Skeletal muscle tissue (tissue), 4 donors: ENCODE results near the gene DDIT3. TPM values are rescaled to one million over a fixed set of nuclear protein-coding genes. Genes with fewer than 3 reads are reported as not detected.

Source experiments
- H3K27ac ChIP-seq: one replicate; pipeline ENCODE4 v1.7.0; 2013; ENCODE audit warnings: mild to moderate bottlenecking, low read depth, low read length, inconsistent platforms
- H3K27me3 ChIP-seq, 3 donors: one replicate each; pipeline ENCODE4 v1.7.0; 2013; ENCODE audit warnings: low read length in 3 of 3; ENCODE audit not compliant: control insufficient read depth in 3 of 3, insufficient read depth in 3 of 3
- H3K36me3 ChIP-seq, 3 donors: one replicate each; pipeline ENCODE4 v1.7.0; 2013; ENCODE audit warnings: low read length in 3 of 3; ENCODE audit not compliant: control insufficient read depth in 3 of 3, insufficient read depth in 3 of 3
- H3K4me1 ChIP-seq, 3 donors: one replicate each; pipeline ENCODE4 v1.7.0; 2013; ENCODE audit warnings: low read length in 3 of 3, mild to moderate bottlenecking in 3 of 3; ENCODE audit not compliant: control insufficient read depth in 3 of 3, insufficient read depth in 3 of 3
- H3K4me3 ChIP-seq, 3 donors: one replicate each; pipeline ENCODE4 v1.7.0; 2013; ENCODE audit warnings: low read length in 3 of 3
- H3K9ac ChIP-seq, 3 donors: one replicate each; pipeline ENCODE4 v1.7.0; 2013; ENCODE audit warnings: low read length in 3 of 3, mild to moderate bottlenecking in 3 of 3, moderate library complexity in 2 of 3, low read depth in 1 of 3
- H3K9me3 ChIP-seq, 3 donors: one replicate each; pipeline ENCODE4 v1.7.0; 2013; ENCODE audit warnings: low read length in 3 of 3; ENCODE audit not compliant: control insufficient read depth in 3 of 3
- total RNA-seq: library from RNA; depleted of rRNA; stranded (reverse); fragments of >200 nt; gene quantifications from one replicate; pipeline ENCODE4 v1.2.3, GENCODE V29; 2014
- donor health status: Osteomylitis.

DDIT3 gene
- total RNA-seq, 1 donor from 2014 or later = 11.5 TPM

- Histone ChIP-seq H3K36me3 (peaks cover 42 to 67% (median 52%) of the 10 kb centered on the region in 3 donors), H3K27me3 (no peaks in the 10 kb centered on the region), H3K4me3 (no peak overlapping the region), H3K27ac (no peak overlapping the region), H3K9me3 (no peaks in the 10 kb centered on the region), H3K9ac (no peak overlapping the region), H3K4me1 (no peaks in the 10 kb centered on the region)
These were observed 15.7 kb upstream of the DDIT3 start for GRCh38 chr12:57535764-57536596.

DNA sequence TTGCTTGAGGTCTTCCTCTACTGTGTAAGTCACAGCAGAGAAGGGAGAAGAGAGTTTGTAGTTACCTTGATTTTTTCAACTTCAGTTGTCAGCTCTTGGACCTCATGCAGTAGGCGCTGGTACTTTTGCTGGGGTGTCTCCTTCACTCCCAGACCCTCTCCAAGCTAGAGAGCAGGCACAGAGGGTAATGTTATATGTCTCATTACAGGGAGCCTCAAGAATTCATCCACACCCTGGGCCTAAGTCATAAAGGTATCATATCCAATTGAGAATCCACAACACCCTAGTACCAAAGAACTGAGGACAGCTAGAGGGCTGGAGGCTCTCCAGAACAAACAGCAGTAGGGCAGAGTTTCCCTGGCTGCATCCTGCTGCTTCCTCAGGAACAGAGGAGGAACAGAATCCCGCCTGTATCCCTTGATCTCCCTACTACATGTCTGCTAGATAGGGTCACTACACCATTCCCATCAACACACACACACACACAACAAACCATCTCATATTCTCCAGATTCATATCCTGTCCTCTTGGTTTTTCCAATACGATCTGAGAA is 14.8 kb upstream of the DDIT3 start:
- H3K27me3 ChIP-seq = no peaks in the 10 kb centered on the region
- no peak overlapping the region for H3K9ac ChIP-seq
- no peak overlapping the region for H3K27ac ChIP-seq
- H3K36me3 ChIP-seq = peaks cover 49 to 67% (median 60%) of the 10 kb centered on the region in 3 donors
- no peaks in the 10 kb centered on the region for H3K4me1 ChIP-seq
- H3K9me3 ChIP-seq = no peaks in the 10 kb centered on the region
- no peak overlapping the region for H3K4me3 ChIP-seq

DNA sequence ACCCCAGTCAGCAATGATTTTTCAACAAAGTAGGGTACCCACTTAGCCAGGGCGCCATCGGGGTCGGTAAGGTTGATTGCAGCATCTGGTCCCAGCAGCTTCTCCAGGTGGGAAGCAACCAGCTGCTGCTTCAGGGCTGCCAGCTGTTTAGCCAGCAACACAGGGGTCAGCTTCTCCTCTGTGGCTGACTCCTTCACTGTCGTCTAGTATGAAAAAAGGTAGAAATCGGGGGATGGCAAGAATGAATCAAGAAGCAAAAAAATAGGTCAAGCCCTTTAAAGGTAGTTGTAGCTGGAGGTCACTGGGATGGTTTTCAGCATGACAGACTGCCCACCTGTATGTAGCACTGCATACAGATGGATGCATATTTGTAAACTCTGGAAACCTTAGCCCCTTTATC is 13.9 kb upstream of the DDIT3 start:
- Histone ChIP-seq H3K4me1 (no peaks in the 10 kb centered on the region), H3K9ac (no peak overlapping the region), H3K27me3 (no peaks in the 10 kb centered on the region), H3K27ac (no peak overlapping the region), H3K9me3 (no peaks in the 10 kb centered on the region), H3K36me3 (peaks cover 53 to 71% (median 66%) of the 10 kb centered on the region in 3 donors), H3K4me3 (no peak overlapping the region)

DNA sequence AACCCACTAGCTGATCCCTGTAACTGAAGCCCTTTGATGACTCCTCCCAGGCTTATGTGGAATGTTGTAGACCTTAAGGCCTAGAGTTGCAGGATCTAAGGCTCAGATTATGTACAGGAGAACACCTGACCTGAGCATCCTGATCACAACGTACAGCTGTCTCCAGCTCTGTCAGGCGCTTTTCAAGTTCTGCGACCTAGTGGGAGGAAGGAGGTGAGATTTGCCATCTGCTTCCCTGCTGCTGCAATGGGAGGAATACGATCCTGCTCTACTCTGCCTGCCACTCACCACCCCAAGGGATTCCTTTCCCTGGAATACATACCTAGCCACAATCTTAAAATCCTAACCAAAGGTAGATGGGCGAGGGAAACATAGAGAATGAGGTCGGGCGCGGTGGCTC is 12.8 kb upstream of the DDIT3 start:
- Histone ChIP-seq H3K36me3 (peaks cover 57 to 75% (median 70%) of the 10 kb centered on the region in 3 donors), H3K4me3 (no peak overlapping the region), H3K27ac (no peak overlapping the region), H3K9me3 (no peaks in the 10 kb centered on the region), H3K4me1 (no peaks in the 10 kb centered on the region), H3K9ac (no peak overlapping the region), H3K27me3 (no peaks in the 10 kb centered on the region)

DNA sequence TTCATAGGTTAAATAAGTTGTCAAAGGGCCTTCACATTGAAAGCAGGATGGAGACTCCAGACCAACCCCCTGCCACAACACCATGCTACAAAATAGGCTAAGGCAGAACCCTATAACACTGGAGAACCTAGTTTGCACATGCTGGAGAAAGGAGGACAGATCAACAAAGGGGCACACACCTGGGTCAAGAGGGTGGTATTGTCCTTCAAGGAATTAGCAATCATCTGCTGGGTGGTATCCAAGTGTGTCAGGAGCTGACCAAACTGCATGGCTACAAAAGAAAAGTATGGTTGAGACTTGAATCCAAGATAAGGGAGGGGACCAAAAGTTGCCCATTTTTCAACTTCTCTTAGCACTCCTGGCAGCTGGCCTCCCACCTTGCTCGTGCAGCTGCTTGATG is 11.5 kb upstream of the DDIT3 start:
- no peaks in the 10 kb centered on the region for H3K27me3 ChIP-seq
- H3K9me3 ChIP-seq = no peaks in the 10 kb centered on the region
- H3K27ac ChIP-seq = no peak overlapping the region
- H3K4me3 ChIP-seq = no peak overlapping the region
- no peaks in the 10 kb centered on the region for H3K4me1 ChIP-seq
- H3K9ac ChIP-seq = no peak overlapping the region
- H3K36me3 ChIP-seq = peaks cover 63 to 79% (median 74%) of the 10 kb centered on the region in 3 donors

GRCh38 chr12:57530396-57531142 is 10.3 kb upstream of the DDIT3 start:
- H3K27ac ChIP-seq = no peak overlapping the region
- H3K4me3 ChIP-seq = no peak overlapping the region
- no peaks in the 10 kb centered on the region for H3K4me1 ChIP-seq
- H3K27me3 ChIP-seq = no peaks in the 10 kb centered on the region
- no peaks in the 10 kb centered on the region for H3K9me3 ChIP-seq
- H3K9ac ChIP-seq = no peak overlapping the region
- peaks cover 72 to 88% (median 80%) of the 10 kb centered on the region in 3 donors for H3K36me3 ChIP-seq

DNA sequence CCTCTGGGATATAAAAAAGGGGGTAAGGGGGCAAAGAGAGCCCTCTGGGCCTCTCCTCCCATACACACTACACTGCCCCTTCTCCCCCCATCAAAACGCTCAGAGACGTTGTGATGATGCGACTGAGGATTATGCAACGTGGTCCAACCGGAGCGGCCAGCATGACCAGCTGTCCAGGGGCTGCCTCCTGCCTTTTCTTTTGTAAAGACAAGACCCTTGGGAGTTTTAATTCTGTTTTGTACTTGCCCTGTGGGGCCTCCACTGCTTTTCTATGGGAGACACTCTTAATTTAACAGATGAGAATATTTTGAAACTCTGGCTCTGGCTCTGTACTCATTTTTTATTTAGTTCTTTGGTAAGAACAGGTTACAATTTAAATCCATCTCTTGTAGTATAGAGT is 9.5 kb upstream of the DDIT3 start:
- H3K36me3 ChIP-seq = peaks cover 73 to 87% (median 75%) of the 10 kb centered on the region in 3 donors
- no peak overlapping the region for H3K9ac ChIP-seq
- H3K27me3 ChIP-seq = no peaks in the 10 kb centered on the region
- H3K9me3 ChIP-seq = no peaks in the 10 kb centered on the region
- H3K4me3 ChIP-seq = no peak overlapping the region
- H3K4me1 ChIP-seq = peaks cover under 1 to 7% (median 4%) of the 10 kb centered on the region in 3 donors
- no peak overlapping the region for H3K27ac ChIP-seq

DNA sequence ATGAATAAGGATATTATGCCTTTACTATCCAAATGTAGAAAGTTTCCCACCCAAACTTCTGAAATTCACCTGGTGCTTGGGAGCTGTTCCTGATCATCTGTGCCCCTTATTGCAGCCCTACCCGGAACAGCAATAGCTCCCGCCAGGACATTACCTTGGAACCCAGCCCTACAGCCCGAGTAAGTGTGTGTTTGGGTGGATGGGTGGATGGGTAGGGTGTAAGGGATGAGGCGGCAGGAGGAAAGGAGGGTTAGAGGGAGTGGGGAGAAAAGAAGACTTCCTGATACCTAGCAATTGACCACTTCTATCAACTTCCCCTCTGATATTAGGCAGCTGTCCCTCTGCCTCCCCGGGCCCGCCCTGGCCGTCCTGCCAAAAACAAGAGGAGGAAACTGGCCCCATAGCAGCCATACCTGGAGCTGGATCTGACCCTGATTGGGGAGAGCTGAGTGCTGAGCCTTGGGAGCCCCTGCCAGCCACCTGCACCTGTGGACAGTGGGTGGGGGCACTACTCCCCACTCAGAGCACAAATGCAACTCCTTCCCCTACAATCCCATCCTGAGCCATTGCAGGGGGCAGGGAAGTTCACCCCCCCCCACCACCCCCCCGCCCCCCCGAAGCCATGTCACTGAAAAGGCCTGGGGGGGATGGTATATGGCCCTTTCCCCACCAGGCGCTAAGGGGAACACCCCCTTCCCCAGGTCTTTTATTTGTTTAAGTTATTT is 8.7 kb upstream of the DDIT3 start:
- Histone ChIP-seq H3K4me1 (peaks cover 9 to 15% (median 13%) of the 10 kb centered on the region in 3 donors), H3K27ac (no peak overlapping the region), H3K9me3 (no peaks in the 10 kb centered on the region), H3K4me3 (no peak overlapping the region), H3K9ac (no peak overlapping the region), H3K27me3 (no peaks in the 10 kb centered on the region), H3K36me3 (peaks cover 74 to 87% (median 76%) of the 10 kb centered on the region in 3 donors)

GRCh38 chr12:57528176-57528575 is 7.9 kb upstream of the DDIT3 start:
- Histone ChIP-seq H3K4me1 (peaks cover 17 to 23% (median 21%) of the 10 kb centered on the region in 3 donors), H3K9me3 (no peaks in the 10 kb centered on the region), H3K9ac (no peak overlapping the region), H3K27ac (no peak overlapping the region), H3K4me3 (no peak overlapping the region), H3K36me3 (peaks cover 71 to 82% (median 72%) of the 10 kb centered on the region in 3 donors), H3K27me3 (no peaks in the 10 kb centered on the region)
